ENCODE results near the gene POU4F1.

POU4F1 gene

DNA sequence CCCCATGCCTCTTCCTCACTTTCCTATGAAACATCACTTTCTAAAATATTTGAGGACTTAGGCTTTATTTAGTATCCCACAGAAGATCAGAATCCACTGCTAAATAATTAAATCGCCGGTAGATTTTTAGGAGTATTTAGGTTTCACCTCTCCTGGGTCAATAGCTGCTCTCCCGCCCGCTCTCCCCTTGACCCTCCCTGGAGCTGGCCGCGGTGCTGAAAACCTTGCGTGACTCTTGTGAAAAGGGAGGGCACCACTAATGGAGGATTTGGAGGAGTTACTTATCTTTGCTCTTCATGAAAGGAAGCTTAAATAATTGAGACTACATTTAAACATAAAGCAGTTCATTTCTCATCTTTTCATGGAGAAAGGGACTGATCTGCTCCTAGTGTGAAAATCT lies 14.1 kb downstream of the POU4F1 start:
- peak; percentile 24 for DNase-seq

- no peak for DNase-seq
Observed at GRCh38 chr13:78587395-78587794, 16.0 kb downstream of the POU4F1 start.

GRCh38 chr13:78586706-78587105 lies 16.6 kb downstream of the POU4F1 start:
- no peak for DNase-seq

DNA sequence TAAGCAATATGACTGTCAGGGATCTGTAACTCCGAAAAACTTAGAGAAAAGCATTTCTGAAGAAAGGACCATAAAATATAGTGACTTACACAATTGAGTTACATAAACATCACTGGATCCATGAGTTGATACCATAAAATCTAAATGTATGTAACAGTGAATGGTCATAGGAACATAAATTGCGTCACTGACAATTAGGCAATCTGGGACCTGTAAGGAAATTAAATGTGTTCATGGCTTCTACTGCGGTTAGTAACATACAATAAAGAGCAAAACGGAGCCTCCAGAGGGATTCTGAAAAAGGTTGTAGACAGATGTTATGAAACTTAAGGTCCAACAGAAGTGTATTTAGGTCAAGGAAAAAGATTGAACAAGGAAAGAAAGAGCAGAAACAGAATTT lies 27.1 kb downstream of the POU4F1 start:
- DNase-seq, result no peak

DNA sequence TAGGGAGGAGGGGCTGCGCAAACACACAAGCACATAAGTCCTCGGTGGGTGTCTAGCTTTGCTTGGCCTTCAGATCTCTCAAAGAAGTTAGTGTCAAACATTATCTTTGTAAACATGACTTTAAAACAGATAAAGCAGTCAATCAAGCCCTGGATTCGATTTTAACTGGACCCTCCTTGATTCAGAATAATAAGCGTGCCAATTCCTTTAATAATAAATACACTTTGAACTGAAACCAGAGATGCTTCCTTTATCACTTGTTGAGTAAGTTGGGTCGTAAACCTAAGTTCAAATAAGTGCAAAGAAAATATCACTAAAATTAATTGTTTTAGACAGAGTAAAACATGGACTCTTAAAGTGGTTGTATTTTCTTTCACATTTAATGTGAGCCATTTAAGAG lies 30.9 kb downstream of the POU4F1 start:
- DNase-seq, result no peak

DNA sequence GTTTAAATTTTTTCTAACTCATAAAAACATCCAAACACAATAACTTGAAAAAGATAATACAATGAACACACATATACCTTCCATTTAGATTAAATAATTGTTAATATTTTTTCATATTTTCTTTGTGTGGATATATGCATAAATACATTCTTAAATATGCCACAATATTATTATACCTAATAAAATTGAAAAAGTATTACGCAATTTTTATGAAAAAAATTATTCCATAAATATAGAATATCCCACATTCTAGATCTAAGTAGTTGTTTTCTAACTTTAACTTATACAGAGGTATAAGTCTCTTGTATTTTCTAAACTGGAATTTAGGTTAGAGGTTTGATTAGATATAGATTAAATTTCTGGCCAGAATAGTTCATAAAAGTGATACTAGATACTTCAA lies 34.3 kb downstream of the POU4F1 start:
- DNase-seq, result no peak

- no peak for DNase-seq
Observed at GRCh38 chr13:78566631-78567030, 36.7 kb downstream of the POU4F1 start.

DNA sequence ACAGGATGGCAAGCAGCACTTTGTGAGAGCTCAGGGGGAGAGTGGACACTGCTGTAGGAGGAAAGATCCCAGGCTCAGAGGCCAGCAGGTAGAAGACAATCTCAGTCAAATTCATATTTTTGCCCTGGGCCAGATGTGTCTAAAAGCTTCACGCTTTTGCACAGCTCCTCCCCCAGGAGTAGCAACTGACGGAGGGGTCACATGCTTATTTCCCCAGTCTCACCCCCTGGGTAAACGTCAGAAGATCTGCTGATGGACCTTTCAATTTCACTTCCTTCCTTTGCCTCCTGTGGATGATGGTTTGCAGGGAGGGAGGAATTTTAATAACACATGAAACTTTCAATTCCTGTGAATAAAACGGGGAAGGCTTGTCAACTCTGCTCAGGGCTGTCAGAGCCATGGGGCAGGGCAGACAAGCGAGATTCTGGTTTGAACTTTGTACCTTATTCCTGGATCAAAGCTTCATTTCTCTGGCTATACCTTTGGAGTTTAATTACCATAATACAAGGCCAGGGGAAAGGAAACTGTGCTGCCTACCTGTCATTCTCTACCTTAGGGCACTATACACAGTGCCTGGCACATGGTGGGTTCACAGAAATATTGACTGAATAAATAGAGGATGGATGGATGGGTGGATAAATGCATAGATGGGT lies 41.0 kb downstream of the POU4F1 start:
- no peak for DNase-seq
